Fibroblast of lung (primary cell): Measurements from ENCODE around the gene TTC21B. TPM values are rescaled to one million over a fixed set of nuclear protein-coding genes. Genes with fewer than 3 reads are reported as not detected.

Source experiments
- DNase-seq, 2 donors: peaks; one replicate each; pipeline versions ENCODE4 v3.0.0 to v3.0.0-alpha.2; 2010; ENCODE audit warnings: low read depth in 2 of 2
- H2AFZ ChIP-seq: 2 replicates; pipeline ENCODE4 v1.5.1; 2012; ENCODE audit warnings: low read length, control low read depth, inconsistent platforms
- H3K27ac ChIP-seq: 2 replicates; pipeline ENCODE4 v1.5.1; 2011; ENCODE audit warnings: low read length, control low read depth; ENCODE audit not compliant: insufficient read depth
- H3K27me3 ChIP-seq: 2 replicates; pipeline ENCODE4 v1.5.1; 2011; ENCODE audit warnings: mild to moderate bottlenecking, low read length; ENCODE audit not compliant: control insufficient read depth, insufficient read depth
- H3K36me3 ChIP-seq: 2 replicates; pipeline ENCODE4 v1.5.1; 2011; ENCODE audit warnings: low read length; ENCODE audit not compliant: control insufficient read depth, insufficient read depth
- H3K4me1 ChIP-seq: 2 replicates; pipeline ENCODE4 v1.5.1; 2011; ENCODE audit warnings: low read length; ENCODE audit not compliant: control insufficient read depth, insufficient read depth; ENCODE audit errors: extremely low read depth
- H3K4me2 ChIP-seq: 2 replicates; pipeline ENCODE4 v1.5.1; 2011; ENCODE audit warnings: low read length, control low read depth; ENCODE audit not compliant: insufficient read depth; ENCODE audit errors: extremely low read depth
- H3K4me3 ChIP-seq, 4 experiments: fragments of 200-600 bp in 1 of 4; sonication (generic) in 1 of 4; replicated peaks in 1 of 4; 2 replicates each; pipeline ENCODE4 v1.5.1; 2011 to 2016; ENCODE audit warnings: low read length in 4 of 4, low read depth in 3 of 4, mild to moderate bottlenecking in 3 of 4, control low read depth in 2 of 4, inconsistent platforms in 1 of 4, mixed read lengths in 1 of 4; ENCODE audit not compliant: insufficient read depth in 1 of 4; ENCODE audit errors: control extremely low read depth in 1 of 4
- H3K79me2 ChIP-seq: 2 replicates; pipeline ENCODE4 v1.5.1; 2012; ENCODE audit warnings: mild to moderate bottlenecking, low read length, inconsistent platforms; ENCODE audit not compliant: control insufficient read depth, insufficient read depth
- H3K9ac ChIP-seq: 2 replicates; pipeline ENCODE4 v1.5.1; 2011; ENCODE audit warnings: mild to moderate bottlenecking, low read length, control low read depth; ENCODE audit not compliant: insufficient read depth
- H3K9me3 ChIP-seq: 2 replicates; pipeline ENCODE4 v1.5.1; 2012; ENCODE audit warnings: low read depth, low read length; ENCODE audit not compliant: control insufficient read depth, insufficient read depth
- H4K20me1 ChIP-seq: 2 replicates; pipeline ENCODE4 v1.5.1; 2011; ENCODE audit warnings: low read length; ENCODE audit not compliant: control insufficient read depth, insufficient read depth; ENCODE audit errors: extremely low read depth
- CTCF ChIP-seq, 2 donors: IDR thresholded peaks in 1 of 2; conservative IDR thresholded peaks in 1 of 2; 1 replicate in 1 of 2; 2 replicates in 1 of 2; pipeline ENCODE4 v1.5.1; 2011 to 2012; ENCODE audit warnings: low read length in 2 of 2, control low read depth in 1 of 2, inconsistent platforms in 1 of 2, low read depth in 1 of 2, mild to moderate bottlenecking in 1 of 2
- EZH2 ChIP-seq: IDR thresholded peaks from 2 replicates; pipeline ENCODE4 v1.5.1; 2012; ENCODE audit warnings: low read length, control low read depth, mild to moderate bottlenecking; ENCODE audit errors: missing control alignments
- polyA plus RNA-seq, 2 donors: library from polyadenylated mRNA; depleted of rRNA in 1 of 2; stranded (reverse) in 1 of 2; unstranded in 1 of 2; fragments of >200 nt; gene quantifications; 2 replicates each; pipeline ENCODE4 v1.2.1, GENCODE V29; 2011 to 2012; ENCODE audit warnings: missing spikeins in 1 of 2
- total RNA-seq: library from RNA; depleted of rRNA; stranded (reverse); fragments of >200 nt; gene quantifications from 2 replicates; pipeline ENCODE4 v1.2.1, GENCODE V29; 2014

TTC21B gene
- total and polyA plus RNA-seq, 2 donors (not counting 1 experiment from before 2014, with no cell fraction given) = 6.3 to 28.6 TPM

GRCh38 chr2:165938237-165938636 lies 15.3 kb downstream of the TTC21B start:
- H3K9ac ChIP-seq = no peak overlapping the region
- no peak overlapping the region for H3K4me2 ChIP-seq
- TF ChIP-seq CTCF (conservative IDR thresholded peaks at IDR 0.05 in 1 of 2, IDR thresholded peaks at IDR 0.05 in 1 of 2; ENCODE audit: low read depth in 1 of 2, low read length in 2 of 2) = no peak
- TF ChIP-seq EZH2 = no peak
- H3K4me3 ChIP-seq = no peak overlapping the region
- H2AFZ ChIP-seq = no peak overlapping the region
- no peaks in the 10 kb centered on the region for H3K79me2 ChIP-seq
- no peak overlapping the region for H3K27ac ChIP-seq
- H3K4me1 ChIP-seq = no peaks in the 10 kb centered on the region
- H3K27me3 ChIP-seq = no peaks in the 10 kb centered on the region
- no peak for DNase-seq
- H3K36me3 ChIP-seq = peaks cover 3% of the 10 kb centered on the region
- H3K9me3 ChIP-seq = no peaks in the 10 kb centered on the region
- no peaks in the 10 kb centered on the region for H4K20me1 ChIP-seq

GRCh38 chr2:165933211-165933910 lies 20.2 kb downstream of the TTC21B start:
- no peak overlapping the region for H3K4me3 ChIP-seq
- TF ChIP-seq CTCF (conservative IDR thresholded peaks at IDR 0.05 in 1 of 2, IDR thresholded peaks at IDR 0.05 in 1 of 2; ENCODE audit: low read depth in 1 of 2, low read length in 2 of 2) (no peak), EZH2 (no peak)
- no peaks in the 10 kb centered on the region for H3K36me3 ChIP-seq

GRCh38 chr2:165927774-165928173 lies 25.8 kb downstream of the TTC21B start:
- no peak for DNase-seq
- no peaks in the 10 kb centered on the region for H3K27me3 ChIP-seq
- no peak overlapping the region for H3K27ac ChIP-seq
- no peaks in the 10 kb centered on the region for H4K20me1 ChIP-seq
- no peaks in the 10 kb centered on the region for H3K9me3 ChIP-seq
- no peak overlapping the region for H3K9ac ChIP-seq
- no peaks in the 10 kb centered on the region for H3K79me2 ChIP-seq
- H3K4me3 ChIP-seq = no peak overlapping the region
- no peak overlapping the region for H3K4me2 ChIP-seq
- H2AFZ ChIP-seq = no peak overlapping the region
- H3K4me1 ChIP-seq = no peaks in the 10 kb centered on the region
- TF ChIP-seq CTCF (conservative IDR thresholded peaks at IDR 0.05 in 1 of 2, IDR thresholded peaks at IDR 0.05 in 1 of 2; ENCODE audit: low read depth in 1 of 2, low read length in 2 of 2) = no peak
- no peak for TF ChIP-seq EZH2
- H3K36me3 ChIP-seq = no peaks in the 10 kb centered on the region

More at GRCh38 chr2:165933211-165933910, 20.2 kb downstream of the TTC21B start:
- no peaks in the 10 kb centered on the region for H3K9me3 ChIP-seq
- H3K27ac ChIP-seq = no peak overlapping the region
- no peaks in the 10 kb centered on the region for H3K4me1 ChIP-seq
- H2AFZ ChIP-seq = no peak overlapping the region
- no peaks in the 10 kb centered on the region for H4K20me1 ChIP-seq
- H3K9ac ChIP-seq = no peak overlapping the region
- H3K4me2 ChIP-seq = no peak overlapping the region
- DNase-seq = peak in 1 of 2 donors; percentile 6
- H3K27me3 ChIP-seq = no peaks in the 10 kb centered on the region
- no peaks in the 10 kb centered on the region for H3K79me2 ChIP-seq
